Measurements from ENCODE around the gene ATP5MC3.
A peak's percentile ranks its signal among the peaks of the same experiment; 100 is the strongest.

ATP5MC3 gene

GRCh38 chr2:175135862-175136261, 45.6 kb downstream of the ATP5MC3 start:
- Histone ChIP-seq H3F3A (ENCODE audit: insufficient read depth, low read length) (peaks cover 21% of the 10 kb centered on the region), H3K79me2 (ENCODE audit: low read length) (peaks cover 78% of the 10 kb centered on the region), H3K27me3 (replicated peaks; ENCODE audit: insufficient read depth, low read length) (no peaks in the 10 kb centered on the region), H3K27ac (ENCODE audit: low read length) (peak overlapping the region; percentile 74; the same call in 1 of the 2 replicates), H4K20me1 (ENCODE audit: insufficient read depth, low read length) (no peaks in the 10 kb centered on the region), H3K9me2 (replicated peaks; ENCODE audit: insufficient read depth, low read length) (no peaks in the 10 kb centered on the region), H3K9ac (ENCODE audit: low read length) (peak overlapping the region; percentile 4; the same call in 1 of the 2 replicates), H3K4me3 (ENCODE audit: low read length) (peak overlapping the region; percentile 11; the same call in 1 of the 2 replicates), H3K4me2 (ENCODE audit: low read depth, low read length) (peak overlapping the region; percentile 58), H3K9me3 (replicated peaks; ENCODE audit: insufficient read depth, low read length) (no peaks in the 10 kb centered on the region), H3K36me3 (replicated peaks; ENCODE audit: insufficient read depth, low read length) (no peaks in the 10 kb centered on the region), H3K4me1 (ENCODE audit: low read length) (peaks cover 61% of the 10 kb centered on the region), H2AFZ (ENCODE audit: low read length) (no peak overlapping the region)
- TF ChIP-seq EZH2 (optimal IDR thresholded peaks at IDR 0.05; ENCODE audit: low read depth, low read length) (no peak), EZH2phosphoT487 (IDR thresholded peaks at IDR 0.05; ENCODE audit: low read length) (no peak)
- TF ChIP-seq, protein P1, sequence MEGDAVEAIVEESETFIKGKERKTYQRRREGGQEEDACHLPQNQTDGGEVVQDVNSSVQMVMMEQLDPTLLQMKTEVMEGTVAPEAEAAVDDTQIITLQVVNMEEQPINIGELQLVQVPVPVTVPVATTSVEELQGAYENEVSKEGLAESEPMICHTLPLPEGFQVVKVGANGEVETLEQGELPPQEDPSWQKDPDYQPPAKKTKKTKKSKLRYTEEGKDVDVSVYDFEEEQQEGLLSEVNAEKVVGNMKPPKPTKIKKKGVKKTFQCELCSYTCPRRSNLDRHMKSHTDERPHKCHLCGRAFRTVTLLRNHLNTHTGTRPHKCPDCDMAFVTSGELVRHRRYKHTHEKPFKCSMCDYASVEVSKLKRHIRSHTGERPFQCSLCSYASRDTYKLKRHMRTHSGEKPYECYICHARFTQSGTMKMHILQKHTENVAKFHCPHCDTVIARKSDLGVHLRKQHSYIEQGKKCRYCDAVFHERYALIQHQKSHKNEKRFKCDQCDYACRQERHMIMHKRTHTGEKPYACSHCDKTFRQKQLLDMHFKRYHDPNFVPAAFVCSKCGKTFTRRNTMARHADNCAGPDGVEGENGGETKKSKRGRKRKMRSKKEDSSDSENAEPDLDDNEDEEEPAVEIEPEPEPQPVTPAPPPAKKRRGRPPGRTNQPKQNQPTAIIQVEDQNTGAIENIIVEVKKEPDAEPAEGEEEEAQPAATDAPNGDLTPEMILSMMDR (IDR thresholded peaks at IDR 0.05; ENCODE audit: low read length) = no peak
- no peak for DNase-seq

DNA sequence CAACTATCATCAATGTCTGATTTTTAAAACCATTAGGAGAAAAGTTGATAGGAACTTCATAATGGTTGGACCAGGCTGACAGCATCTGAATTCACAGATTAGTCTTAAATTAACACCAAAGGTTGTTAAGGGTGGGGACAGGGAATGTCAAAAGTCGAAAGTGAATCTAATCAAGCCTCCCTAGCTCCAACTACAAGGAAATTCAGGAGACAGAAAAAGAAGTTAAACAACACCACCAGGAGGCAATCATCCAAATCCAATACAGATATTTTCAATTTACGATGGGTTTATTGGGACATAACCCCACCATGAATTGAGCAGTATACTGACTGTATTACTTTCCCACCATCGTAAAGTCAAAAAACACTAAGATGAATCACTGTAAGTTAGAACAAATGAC, 46.3 kb downstream of the ATP5MC3 start:
- no peak overlapping the region for H3K4me3 ChIP-seq (ENCODE audit: low read length)
- H3K4me1 ChIP-seq (ENCODE audit: low read length) = peaks cover 63% of the 10 kb centered on the region
- H3K4me2 ChIP-seq (ENCODE audit: low read depth, low read length) = peak overlapping the region; percentile 58; the same call in 1 of the 2 replicates
- H3K9me3 ChIP-seq (replicated peaks; ENCODE audit: insufficient read depth, low read length) = no peaks in the 10 kb centered on the region
- no peak for TF ChIP-seq EZH2phosphoT487 (IDR thresholded peaks at IDR 0.05; ENCODE audit: low read length)
- no peak for TF ChIP-seq EZH2 (optimal IDR thresholded peaks at IDR 0.05; ENCODE audit: low read depth, low read length)
- TF ChIP-seq, protein P1 (IDR thresholded peaks at IDR 0.05; ENCODE audit: low read length) = no peak
- H3F3A ChIP-seq (ENCODE audit: insufficient read depth, low read length) = peaks cover 21% of the 10 kb centered on the region
- peaks cover 77% of the 10 kb centered on the region for H3K79me2 ChIP-seq (ENCODE audit: low read length)
- H3K9me2 ChIP-seq (replicated peaks; ENCODE audit: insufficient read depth, low read length) = no peaks in the 10 kb centered on the region
- DNase-seq = no peak
- H2AFZ ChIP-seq (ENCODE audit: low read length) = no peak overlapping the region
- H3K27me3 ChIP-seq (replicated peaks; ENCODE audit: insufficient read depth, low read length) = no peaks in the 10 kb centered on the region
- H3K9ac ChIP-seq (ENCODE audit: low read length) = no peak overlapping the region
- no peaks in the 10 kb centered on the region for H3K36me3 ChIP-seq (replicated peaks; ENCODE audit: insufficient read depth, low read length)
- no peaks in the 10 kb centered on the region for H4K20me1 ChIP-seq (ENCODE audit: insufficient read depth, low read length)
- no peak overlapping the region for H3K27ac ChIP-seq (ENCODE audit: low read length)

- Histone ChIP-seq H3K9ac (ENCODE audit: low read length) (no peak overlapping the region), H3F3A (ENCODE audit: insufficient read depth, low read length) (0 out of 2 replicates have a peak, but pooled peaks cover 11% of the 10 kb centered on the region), H2AFZ (ENCODE audit: low read length) (no peak overlapping the region), H3K79me2 (ENCODE audit: low read length) (peaks cover 54% of the 10 kb centered on the region), H3K9me2 (replicated peaks; ENCODE audit: insufficient read depth, low read length) (no peaks in the 10 kb centered on the region), H4K20me1 (ENCODE audit: insufficient read depth, low read length) (no peaks in the 10 kb centered on the region), H3K27me3 (replicated peaks; ENCODE audit: insufficient read depth, low read length) (no peaks in the 10 kb centered on the region), H3K4me3 (ENCODE audit: low read length) (no peak overlapping the region), H3K4me1 (ENCODE audit: low read length) (peaks cover 41% of the 10 kb centered on the region), H3K27ac (ENCODE audit: low read length) (no peak overlapping the region), H3K36me3 (replicated peaks; ENCODE audit: insufficient read depth, low read length) (no peaks in the 10 kb centered on the region; the same call in 1 of the 2 replicates), H3K9me3 (replicated peaks; ENCODE audit: insufficient read depth, low read length) (no peaks in the 10 kb centered on the region), H3K4me2 (ENCODE audit: low read depth, low read length) (no peak overlapping the region)
- DNase-seq = no peak
- TF ChIP-seq EZH2 (optimal IDR thresholded peaks at IDR 0.05; ENCODE audit: low read depth, low read length) = no peak
- TF ChIP-seq, protein P1 (IDR thresholded peaks at IDR 0.05; ENCODE audit: low read length) = no peak
- no peak for TF ChIP-seq EZH2phosphoT487 (IDR thresholded peaks at IDR 0.05; ENCODE audit: low read length)
Measured at GRCh38 chr2:175131252-175131651, 50.3 kb downstream of the ATP5MC3 start.

Measured in MM.1S (cell line).